Gastrocnemius medialis (tissue), 4 donors: ENCODE data around the gene CRTC2. TPM values are rescaled to one million over a fixed set of nuclear protein-coding genes. Genes with fewer than 3 reads are reported as not detected.

Source experiments
- ATAC-seq, 2 donors: fragments of 150-250 bp; one replicate each; pipeline ENCODE4 v1.9.1; 2016
- DNase-seq, 2 donors: peaks; one replicate each; pipeline ENCODE4 v3.0.0-alpha.2; 2019
- H3K27ac ChIP-seq, 4 donors: fragments of 200-600 bp; sonication (generic); 1 replicate in 1 of 4; 2 replicates in 3 of 4; pipeline ENCODE4 v1.5.1; 2016 to 2018; ENCODE audit warnings: mild to moderate bottlenecking in 2 of 4, moderate library complexity in 1 of 4
- H3K27me3 ChIP-seq, 3 donors: fragments of 200-600 bp; sonication (generic) in 2 of 3; 1 replicate in 1 of 3; 2 replicates in 2 of 3; pipeline versions ENCODE4 v1.5.1 to v1.6.0; 2016 to 2019; ENCODE audit warnings: mild to moderate bottlenecking in 1 of 3, moderate library complexity in 1 of 3
- H3K36me3 ChIP-seq, 2 donors: fragments of 200-600 bp; sonication (generic) in 1 of 2; one replicate each; pipeline ENCODE4 v1.5.1; 2017 to 2018
- H3K4me1 ChIP-seq, 2 donors: fragments of 200-600 bp; sonication (generic) in 1 of 2; one replicate each; pipeline ENCODE4 v1.5.1; 2016 to 2017; ENCODE audit warnings: mild to moderate bottlenecking in 2 of 2
- H3K4me3 ChIP-seq, 4 donors: fragments of 200-600 bp; sonication (generic) in 3 of 4; 1 replicate in 1 of 4; 2 replicates in 3 of 4; pipeline ENCODE4 v1.5.1; 2016 to 2019; ENCODE audit warnings: mild to moderate bottlenecking in 2 of 4
- H3K9me3 ChIP-seq, 3 donors: fragments of 200-600 bp; sonication (generic) in 2 of 3; 1 replicate in 1 of 3; 2 replicates in 2 of 3; pipeline ENCODE4 v1.5.1; 2016 to 2019
- CTCF ChIP-seq, 5 experiments: fragments of 450-650 bp in 3 of 5; fragments of 200-600 bp in 2 of 5; sonication (generic) in 2 of 5; IDR thresholded peaks in 4 of 5; conservative IDR thresholded peaks in 1 of 5; 1 replicate in 4 of 5; 2 replicates in 1 of 5; pipeline ENCODE4 v1.5.1; 2016 to 2019; ENCODE audit warnings: antibody characterized with exemption in 5 of 5, mild to moderate bottlenecking in 3 of 5, moderate library complexity in 3 of 5
- POLR2A ChIP-seq, 2 donors: fragments of 450-650 bp; IDR thresholded peaks; one replicate each; pipeline ENCODE4 v1.6.1; 2017; ENCODE audit warnings: antibody characterized with exemption in 2 of 2, mild to moderate bottlenecking in 2 of 2, moderate library complexity in 2 of 2
- in situ Hi-C, 4 donors: fragments of 200-750 bp; cut with MboI; loops; one replicate each; pipeline versions ENCODE4 v1.15.0 to v1.8.0; 2017; ENCODE audit warnings: low sequenced_read_pairs in 4 of 4
- intact Hi-C: fragments of 100-400 bp; cut with DNase I; formaldehyde crosslinking; loops from one replicate; pipeline ENCODE4 v1.15.1; 2023; ENCODE audit warnings: low total_unique reads
- total RNA-seq, 4 donors: library from RNA; depleted of rRNA; stranded (reverse); fragments of >200 nt; gene quantifications; one replicate each; pipeline versions ENCODE4 v1.1.0 to v1.2.3, GENCODE V29; 2016

The CRTC2 gene
- total RNA-seq, 4 donors from 2014 or later: 17.4 to 27.1 (median 23.3) TPM

- Histone ChIP-seq H3K4me1 (peaks cover 21% of the 10 kb centered on the region in 2 donors), H3K27me3 (no peaks in the 10 kb centered on the region), H3K9me3 (no peaks in the 10 kb centered on the region), H3K4me3 (no peak overlapping the region), H3K36me3 (peaks cover 0 to 36% of the 10 kb centered on the region in 2 donors), H3K27ac (no peak overlapping the region)
- in situ Hi-C loops: loop anchor here in 1 of 4 donors (10.0 kb wide), 1 partner anchor 158 kb away; no protein-coding TSS in a partner anchor
- ATAC-seq: no peak
- no peak for TF ChIP-seq POLR2A (IDR thresholded peaks at IDR 0.05)
- TF ChIP-seq CTCF (IDR thresholded peaks at IDR 0.05 in 4 of 5, conservative IDR thresholded peaks at IDR 0.05 in 1 of 5): no peak
- DNase-seq: no peak
- intact Hi-C loops: no loop called here
Observed at GRCh38 chr1:153973071-153973470, 14.7 kb upstream of the CRTC2 start.

GRCh38 chr1:153970346-153970745, 11.9 kb upstream of the CRTC2 start:
- no peaks in the 10 kb centered on the region for H3K27me3 ChIP-seq
- in situ Hi-C loops (loop anchor here in 1 of 4 donors (10.0 kb wide), 1 partner anchor 156 kb away; no protein-coding TSS in a partner anchor), intact Hi-C loops (no loop called here)
- ATAC-seq (no peak), DNase-seq (no peak)
- H3K4me3 ChIP-seq: no peak overlapping the region
- peaks cover 0 to 27% of the 10 kb centered on the region in 2 donors for H3K36me3 ChIP-seq
- H3K4me1 ChIP-seq: peaks cover 18 to 20% of the 10 kb centered on the region in 2 donors
- no peak overlapping the region for H3K27ac ChIP-seq
- TF ChIP-seq CTCF (IDR thresholded peaks at IDR 0.05 in 4 of 5, conservative IDR thresholded peaks at IDR 0.05 in 1 of 5): no peak
- TF ChIP-seq POLR2A (IDR thresholded peaks at IDR 0.05): no peak
- no peaks in the 10 kb centered on the region for H3K9me3 ChIP-seq

- H3K4me1 ChIP-seq: peaks cover 25 to 26% of the 10 kb centered on the region in 2 donors
- peak overlapping the region in 2 of 4 donors; percentile 87 to 90 for H3K27ac ChIP-seq
- no peak for ATAC-seq
- H3K36me3 ChIP-seq: peaks cover 0 to 13% of the 10 kb centered on the region in 2 donors
- H3K9me3 ChIP-seq: no peaks in the 10 kb centered on the region
- no peak for DNase-seq
- in situ Hi-C loops: loop anchor here in 1 of 4 donors (10.0 kb wide), 1 partner anchor 294 kb away; the partner anchor contains the start of genes ILF2 and NPR1
- H3K4me3 ChIP-seq: no peak overlapping the region
- intact Hi-C loops: no loop called here
- H3K27me3 ChIP-seq: no peaks in the 10 kb centered on the region
- TF ChIP-seq CTCF (IDR thresholded peaks at IDR 0.05 in 4 of 5, conservative IDR thresholded peaks at IDR 0.05 in 1 of 5) (no peak), POLR2A (IDR thresholded peaks at IDR 0.05) (no peak)
Observed at GRCh38 chr1:153968972-153969371, 10.6 kb upstream of the CRTC2 start.

GRCh38 chr1:153968408-153968807, 10.0 kb upstream of the CRTC2 start:
- peaks cover 0 to 8% of the 10 kb centered on the region in 2 donors for H3K36me3 ChIP-seq
- no peak for ATAC-seq
- intact Hi-C loops: no loop called here
- TF ChIP-seq CTCF (IDR thresholded peaks at IDR 0.05 in 4 of 5, conservative IDR thresholded peaks at IDR 0.05 in 1 of 5): no peak
- TF ChIP-seq POLR2A (IDR thresholded peaks at IDR 0.05): no peak
- no peak for DNase-seq
- no peaks in the 10 kb centered on the region for H3K9me3 ChIP-seq
- in situ Hi-C loops: loop anchor here in 1 of 4 donors (10.0 kb wide), 1 partner anchor 294 kb away; the partner anchor contains the start of genes ILF2 and NPR1
- H3K27ac ChIP-seq: peak overlapping the region; percentile 87 to 94 (median 90)
- H3K4me3 ChIP-seq: peak overlapping the region; percentile 56 to 68 (median 62)
- peaks cover 26 to 28% of the 10 kb centered on the region in 2 donors for H3K4me1 ChIP-seq
- H3K27me3 ChIP-seq: no peaks in the 10 kb centered on the region
